Measurements from ENCODE around the gene GCAT.

GCAT gene

DNA sequence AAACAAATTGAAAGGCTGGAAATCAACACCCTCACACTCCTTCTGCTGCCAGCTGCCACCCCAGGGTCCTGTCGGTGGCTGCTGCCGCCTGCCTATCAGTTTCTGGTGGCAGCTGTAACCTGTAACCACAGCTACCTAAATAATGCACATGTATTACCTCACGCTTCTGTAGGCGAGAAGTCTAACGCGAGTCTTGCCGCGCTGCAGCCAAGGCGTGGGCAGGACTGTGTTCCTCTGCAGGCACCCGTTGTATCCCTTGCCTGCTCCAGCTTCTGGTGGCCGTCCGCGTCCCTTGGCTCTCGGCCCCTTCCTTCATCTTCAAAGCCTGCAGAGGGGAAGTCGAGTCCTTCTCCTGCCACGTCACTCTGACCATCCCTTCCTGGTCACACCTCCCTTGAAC, 44.1 kb upstream of the GCAT start:
- TF ChIP-seq, protein P1, sequence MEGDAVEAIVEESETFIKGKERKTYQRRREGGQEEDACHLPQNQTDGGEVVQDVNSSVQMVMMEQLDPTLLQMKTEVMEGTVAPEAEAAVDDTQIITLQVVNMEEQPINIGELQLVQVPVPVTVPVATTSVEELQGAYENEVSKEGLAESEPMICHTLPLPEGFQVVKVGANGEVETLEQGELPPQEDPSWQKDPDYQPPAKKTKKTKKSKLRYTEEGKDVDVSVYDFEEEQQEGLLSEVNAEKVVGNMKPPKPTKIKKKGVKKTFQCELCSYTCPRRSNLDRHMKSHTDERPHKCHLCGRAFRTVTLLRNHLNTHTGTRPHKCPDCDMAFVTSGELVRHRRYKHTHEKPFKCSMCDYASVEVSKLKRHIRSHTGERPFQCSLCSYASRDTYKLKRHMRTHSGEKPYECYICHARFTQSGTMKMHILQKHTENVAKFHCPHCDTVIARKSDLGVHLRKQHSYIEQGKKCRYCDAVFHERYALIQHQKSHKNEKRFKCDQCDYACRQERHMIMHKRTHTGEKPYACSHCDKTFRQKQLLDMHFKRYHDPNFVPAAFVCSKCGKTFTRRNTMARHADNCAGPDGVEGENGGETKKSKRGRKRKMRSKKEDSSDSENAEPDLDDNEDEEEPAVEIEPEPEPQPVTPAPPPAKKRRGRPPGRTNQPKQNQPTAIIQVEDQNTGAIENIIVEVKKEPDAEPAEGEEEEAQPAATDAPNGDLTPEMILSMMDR (IDR thresholded peaks at IDR 0.05; ENCODE audit: insufficient read depth, low read depth, low read length, missing control alignments) = no peak
- DNase-seq (ENCODE audit: low read depth) = no peak
- no peak overlapping the region for H3K4me3 ChIP-seq (ENCODE audit: low read length)

DNA sequence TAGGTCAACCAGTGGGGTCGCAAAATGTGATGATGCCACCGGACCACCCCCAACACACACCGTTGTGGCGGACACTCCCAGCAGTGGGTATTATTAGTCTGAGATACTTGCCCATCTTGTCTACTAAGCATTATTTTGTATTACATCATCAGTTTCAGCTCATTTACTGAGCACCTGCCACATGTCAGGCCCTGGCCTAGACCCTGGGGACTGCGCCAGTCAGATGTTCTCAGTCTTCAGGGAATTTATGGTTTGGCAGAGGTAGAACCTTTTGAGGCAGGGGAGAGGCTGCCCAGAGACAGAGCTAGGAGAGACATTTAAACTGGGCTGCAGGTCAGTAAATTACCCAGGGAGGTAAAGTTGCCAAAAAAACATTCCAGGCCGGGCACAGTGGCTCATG, 43.1 kb upstream of the GCAT start:
- DNase-seq (ENCODE audit: low read depth) = no peak
- no peak overlapping the region for H3K4me3 ChIP-seq (ENCODE audit: low read length)
- TF ChIP-seq, protein P1 (IDR thresholded peaks at IDR 0.05; ENCODE audit: insufficient read depth, low read depth, low read length, missing control alignments) = no peak

DNA sequence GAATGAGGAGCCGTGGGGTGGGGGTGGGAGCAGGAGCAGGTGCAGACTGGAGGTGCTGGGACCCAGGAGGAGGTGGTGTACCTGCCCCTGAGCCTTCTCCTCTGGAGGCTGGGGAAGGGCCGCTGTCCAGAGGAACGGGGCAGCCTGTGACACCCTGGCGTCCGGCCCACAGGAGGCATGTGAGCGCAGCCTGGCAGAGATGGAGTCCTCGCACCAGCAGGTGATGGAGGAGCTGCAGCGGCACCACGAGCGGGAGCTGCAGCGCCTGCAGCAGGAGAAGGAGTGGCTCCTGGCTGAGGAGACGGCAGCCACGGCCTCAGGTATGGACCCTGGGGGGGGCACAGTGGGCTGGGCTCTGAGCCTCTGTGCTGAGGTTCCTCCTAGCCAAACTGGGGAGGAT, 42.2 kb upstream of the GCAT start:
- no peak overlapping the region for H3K4me3 ChIP-seq (ENCODE audit: low read length)
- TF ChIP-seq, protein P1 (IDR thresholded peaks at IDR 0.05; ENCODE audit: insufficient read depth, low read depth, low read length, missing control alignments) = no peak
- DNase-seq (ENCODE audit: low read depth) = no peak

DNA sequence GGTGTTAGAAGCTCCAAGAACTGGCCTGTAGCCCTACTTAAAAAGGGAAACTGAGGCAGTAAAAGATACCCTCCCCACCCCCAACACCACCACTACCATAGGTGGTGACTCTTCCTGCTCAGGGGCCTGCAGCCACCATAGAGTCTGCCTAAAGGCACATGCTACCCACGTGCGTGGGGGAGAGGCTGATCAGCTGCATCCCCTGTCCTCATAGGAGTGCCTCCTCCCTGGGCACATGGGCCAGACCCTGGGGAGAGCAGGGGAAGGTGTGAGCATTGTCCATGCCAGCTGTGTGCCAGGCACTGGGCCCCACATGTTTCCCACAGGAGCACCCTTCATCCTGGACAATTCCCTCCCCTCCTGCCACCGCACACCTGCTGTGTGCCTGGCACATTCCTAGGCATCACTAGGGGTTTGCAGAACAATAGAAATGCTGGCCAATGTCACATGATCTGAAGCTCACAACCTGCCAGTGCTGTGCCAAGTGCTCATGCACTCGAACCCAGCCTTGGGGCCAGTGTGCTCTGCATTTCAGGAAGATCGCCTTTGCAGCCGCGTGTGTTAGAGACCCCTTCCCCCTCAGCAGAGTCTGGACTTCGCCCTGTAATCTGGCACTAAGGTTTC, 41.7 kb upstream of the GCAT start:
- TF ChIP-seq, protein P1 (IDR thresholded peaks at IDR 0.05; ENCODE audit: insufficient read depth, low read depth, low read length, missing control alignments) = no peak
- no peak overlapping the region for H3K4me3 ChIP-seq (ENCODE audit: low read length)
- no peak for DNase-seq (ENCODE audit: low read depth)

DNA sequence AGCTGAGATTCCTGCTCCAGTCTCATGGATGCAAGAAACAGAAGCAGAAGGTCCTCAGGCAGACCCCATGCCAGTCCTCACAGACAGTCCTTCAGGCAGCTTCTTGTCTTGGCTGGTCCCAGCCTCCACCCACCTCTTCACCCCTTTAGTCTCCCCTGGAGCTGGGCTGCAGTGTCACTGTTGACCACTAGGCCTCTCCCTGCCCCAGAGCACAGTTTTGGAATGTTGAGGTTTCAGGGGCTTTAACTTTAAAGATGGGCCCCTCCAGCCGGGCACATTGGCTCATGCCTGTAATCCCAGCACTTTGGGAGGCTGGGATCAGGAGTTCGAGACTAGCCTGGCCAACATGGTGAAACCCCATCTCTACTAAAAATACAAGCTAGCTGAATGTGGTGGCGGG, 39.5 kb upstream of the GCAT start:
- TF ChIP-seq, protein P1 (IDR thresholded peaks at IDR 0.05; ENCODE audit: insufficient read depth, low read depth, low read length, missing control alignments) = peak; percentile 17
- no peak for DNase-seq (ENCODE audit: low read depth)
- H3K4me3 ChIP-seq (ENCODE audit: low read length) = no peak overlapping the region

DNA sequence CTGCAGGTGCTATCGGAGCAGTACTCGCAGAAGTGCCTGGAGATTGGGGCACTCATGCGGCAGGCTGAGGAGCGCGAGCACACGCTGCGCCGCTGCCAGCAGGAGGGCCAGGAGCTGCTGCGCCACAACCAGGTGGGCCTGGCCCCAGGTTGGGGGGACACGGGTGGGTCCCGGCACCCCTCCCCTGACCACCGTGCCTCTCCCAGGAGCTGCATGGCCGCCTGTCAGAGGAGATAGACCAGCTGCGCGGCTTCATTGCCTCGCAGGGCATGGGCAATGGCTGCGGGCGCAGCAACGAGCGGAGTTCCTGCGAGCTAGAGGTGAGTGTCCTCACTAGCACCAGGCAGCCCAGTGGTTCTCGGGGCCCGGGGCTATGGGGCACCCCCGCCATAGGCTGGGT, 38.7 kb upstream of the GCAT start:
- TF ChIP-seq, protein P1 (IDR thresholded peaks at IDR 0.05; ENCODE audit: insufficient read depth, low read depth, low read length, missing control alignments) = no peak
- no peak overlapping the region for H3K4me3 ChIP-seq (ENCODE audit: low read length)
- no peak for DNase-seq (ENCODE audit: low read depth)

DNA sequence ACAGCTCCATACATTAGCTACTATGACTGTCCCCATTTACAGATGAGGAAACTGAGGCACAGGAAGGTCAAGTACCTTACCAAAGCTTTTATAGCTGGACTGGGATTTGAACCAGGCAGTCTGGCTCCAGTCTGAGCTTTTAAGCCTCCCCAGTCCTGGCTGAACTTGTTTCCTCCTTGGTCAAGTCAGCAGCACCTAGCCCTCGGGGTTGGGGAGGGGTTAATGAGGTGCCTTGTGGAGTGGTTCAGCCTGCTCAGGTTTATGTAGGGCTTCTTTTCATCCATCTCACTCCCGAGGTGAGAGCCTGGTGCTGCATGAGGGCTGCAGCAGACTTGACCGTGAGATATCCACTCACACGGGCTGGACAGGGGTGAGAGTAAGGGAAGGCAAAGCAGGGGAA, 36.7 kb upstream of the GCAT start:
- H3K4me3 ChIP-seq (ENCODE audit: low read length) = no peak overlapping the region
- DNase-seq (ENCODE audit: low read depth) = peak; percentile 63
- TF ChIP-seq, protein P1 (IDR thresholded peaks at IDR 0.05; ENCODE audit: insufficient read depth, low read depth, low read length, missing control alignments) = no peak

All from epithelial cell of esophagus (primary cell).